Left cardiac atrium (tissue), 2 donors: ENCODE data around the gene KCTD16. TPM values are rescaled to one million over a fixed set of nuclear protein-coding genes. Genes with fewer than 3 reads are reported as not detected.

ENCODE experiments used
- total RNA-seq, 2 donors: library from RNA; stranded (reverse); fragmentation: NEBNext Ultra II Directional; extraction: Animal tissue kit (Norgen Biotek cat#: 25700); gene quantifications; one replicate each; pipeline ENCODE4 v1.2.1, GENCODE V29; 2021
- donor health status: DM: no; HTN: yes; CAD: no; lungs with severe emphysema.
- donor health status: DM: yes; HTN: yes; CAD: no.

The KCTD16 gene
- total RNA-seq, 2 donors from 2014 or later = 0.15 TPM; not detected in 1

Other genes starting within 250 kb of the KCTD16 start
- 10 to 100 TPM; 33.9 to 34.9 TPM for gene YIPF5, start 214 bp upstream of the KCTD16 start, total RNA-seq